ENCODE data around the gene HEATR5A.
"Not testable (repeated sequence)": the region's sequence is repeated elsewhere in the genome, so short reads cannot be mapped to it uniquely, and the experiment has no call there.

The HEATR5A gene

GRCh38 chr14:31337331-31337730, 83.0 kb downstream of the HEATR5A start:
- in situ Hi-C loops (cut with HindIII; ENCODE audit: low sequenced_read_pairs) = no loop called here
- DNase-seq (ENCODE audit: low read depth, low spot score) = no peak
- TF ChIP-seq CTCF (IDR thresholded peaks at IDR 0.05; ENCODE audit: low read depth, low read length) = no peak
- H3K4me3 ChIP-seq (ENCODE audit: low read depth, low read length) = no peak overlapping the region

DNA sequence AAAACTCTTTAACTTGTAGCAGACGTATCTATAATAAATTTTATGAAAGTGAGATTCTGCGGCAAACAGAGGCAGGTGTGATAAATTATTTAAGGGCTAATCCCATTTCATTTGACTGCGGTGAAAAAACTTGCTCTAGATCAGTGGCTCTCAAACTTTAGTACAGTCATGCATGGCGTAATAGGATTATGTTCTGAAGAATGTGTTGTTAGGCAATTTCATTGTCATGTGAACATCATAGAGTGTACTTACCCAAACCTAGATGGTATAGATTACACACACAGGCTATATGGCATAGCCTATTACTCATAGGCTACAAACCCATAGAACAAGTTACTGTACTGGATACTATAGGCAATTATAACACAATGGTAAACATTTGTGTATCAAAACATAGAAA, 83.7 kb downstream of the HEATR5A start:
- no peak for TF ChIP-seq CTCF (IDR thresholded peaks at IDR 0.05; ENCODE audit: low read depth, low read length)
- no peak overlapping the region for H3K4me3 ChIP-seq (ENCODE audit: low read depth, low read length)
- in situ Hi-C loops (cut with HindIII; ENCODE audit: low sequenced_read_pairs) = no loop called here
- no peak for DNase-seq (ENCODE audit: low read depth, low spot score)

GRCh38 chr14:31331395-31331794, 89.0 kb downstream of the HEATR5A start:
- in situ Hi-C loops (cut with HindIII; ENCODE audit: low sequenced_read_pairs); H3K4me3 ChIP-seq (ENCODE audit: low read depth, low read length); DNase-seq (ENCODE audit: low read depth, low spot score): not testable (repeated sequence)

DNA sequence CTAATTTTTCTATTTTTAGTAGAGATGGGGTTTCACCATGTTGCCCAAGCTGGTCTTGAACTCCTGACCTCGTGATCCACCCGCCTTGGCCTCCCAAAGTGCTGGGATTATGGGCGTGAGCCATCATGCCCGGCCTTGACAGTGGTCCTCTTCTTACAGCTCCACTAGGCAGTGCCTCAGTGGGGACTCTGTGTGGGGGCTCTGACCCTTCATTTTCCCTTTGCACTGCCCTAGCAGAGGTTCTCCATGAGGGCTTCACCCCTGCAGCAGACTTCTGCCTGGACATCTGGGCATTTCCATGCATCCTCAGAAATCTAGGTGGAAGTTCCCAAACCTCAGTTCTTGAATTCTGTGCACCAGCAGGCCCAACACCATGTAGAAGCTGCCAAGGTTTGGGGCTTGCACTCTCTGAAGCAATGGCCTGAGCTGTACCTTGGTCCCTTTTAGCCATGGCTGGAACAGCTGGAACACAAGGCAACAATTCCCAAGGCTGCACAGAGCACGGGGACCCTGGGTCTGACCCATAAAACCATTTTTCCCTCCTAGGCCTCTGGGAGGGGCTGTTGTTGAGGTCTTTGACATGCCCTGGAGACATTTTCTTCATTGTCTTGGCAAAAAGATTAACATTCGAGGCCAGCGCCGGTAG, 90.4 kb downstream of the HEATR5A start:
- in situ Hi-C loops (cut with HindIII; ENCODE audit: low sequenced_read_pairs); H3K4me3 ChIP-seq (ENCODE audit: low read depth, low read length); DNase-seq (ENCODE audit: low read depth, low spot score): not testable (repeated sequence)

- in situ Hi-C loops (cut with HindIII; ENCODE audit: low sequenced_read_pairs) = no loop called here
- peak; percentile 40 for DNase-seq (ENCODE audit: low read depth, low spot score)
- no peak overlapping the region for H3K4me3 ChIP-seq (ENCODE audit: low read depth, low read length)
- TF ChIP-seq CTCF (IDR thresholded peaks at IDR 0.05; ENCODE audit: low read depth, low read length) = no peak
These were observed 94.2 kb downstream of the HEATR5A start for GRCh38 chr14:31326111-31326510.

DNA sequence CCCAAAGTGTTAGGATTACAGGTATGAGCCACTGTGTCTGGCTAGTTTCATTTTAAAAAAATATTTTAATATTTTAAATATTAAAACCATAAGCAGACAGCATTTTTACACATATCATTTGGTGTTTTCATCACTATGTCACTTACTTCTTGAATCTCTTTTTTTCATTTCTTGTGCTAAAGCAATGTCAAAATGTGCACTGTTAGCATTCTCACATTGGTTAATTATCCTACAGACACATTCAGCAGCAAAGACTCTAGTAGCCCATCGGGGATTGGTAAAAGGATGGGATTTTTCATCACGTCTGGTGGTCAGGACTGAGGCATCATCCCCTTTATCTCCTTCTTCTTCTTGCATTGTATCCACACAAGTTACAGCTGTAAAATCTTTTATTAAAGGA, 96.9 kb downstream of the HEATR5A start:
- no peak overlapping the region for H3K4me3 ChIP-seq (ENCODE audit: low read depth, low read length)
- in situ Hi-C loops (cut with HindIII; ENCODE audit: low sequenced_read_pairs) = no loop called here
- DNase-seq (ENCODE audit: low read depth, low spot score) = no peak
- no peak for TF ChIP-seq CTCF (IDR thresholded peaks at IDR 0.05; ENCODE audit: low read depth, low read length)

- DNase-seq (ENCODE audit: low read depth, low spot score) = no peak
- no peak overlapping the region for H3K4me3 ChIP-seq (ENCODE audit: low read depth, low read length)
- in situ Hi-C loops (cut with HindIII; ENCODE audit: low sequenced_read_pairs) = no loop called here
- no peak for TF ChIP-seq CTCF (IDR thresholded peaks at IDR 0.05; ENCODE audit: low read depth, low read length)
These were observed 99.2 kb downstream of the HEATR5A start for GRCh38 chr14:31320922-31321766.
